MM.1S (cell line): Measurements from ENCODE around the gene AK8.

Experiments used
- EZH2 ChIP-seq: fragments of 300-600 bp; sonication (generic); optimal IDR thresholded peaks from 2 replicates; pipeline ENCODE3; 2017; ENCODE audit warnings: low read depth, mild to moderate bottlenecking, antibody characterized with exemption, low read length, mixed read lengths
- EZH2phosphoT487 ChIP-seq: fragments of 300-600 bp; sonication (generic); IDR thresholded peaks from 2 replicates; pipeline ENCODE4 v1.6.1; 2018; ENCODE audit warnings: antibody characterized with exemption, low read length
- TF ChIP-seq, protein P1 (sequence below): fragments of 300-600 bp; sonication (generic); IDR thresholded peaks from 2 replicates; pipeline ENCODE4 v1.5.1; 2016; ENCODE audit warnings: antibody characterized with exemption, low read length, mixed read lengths

DNA sequence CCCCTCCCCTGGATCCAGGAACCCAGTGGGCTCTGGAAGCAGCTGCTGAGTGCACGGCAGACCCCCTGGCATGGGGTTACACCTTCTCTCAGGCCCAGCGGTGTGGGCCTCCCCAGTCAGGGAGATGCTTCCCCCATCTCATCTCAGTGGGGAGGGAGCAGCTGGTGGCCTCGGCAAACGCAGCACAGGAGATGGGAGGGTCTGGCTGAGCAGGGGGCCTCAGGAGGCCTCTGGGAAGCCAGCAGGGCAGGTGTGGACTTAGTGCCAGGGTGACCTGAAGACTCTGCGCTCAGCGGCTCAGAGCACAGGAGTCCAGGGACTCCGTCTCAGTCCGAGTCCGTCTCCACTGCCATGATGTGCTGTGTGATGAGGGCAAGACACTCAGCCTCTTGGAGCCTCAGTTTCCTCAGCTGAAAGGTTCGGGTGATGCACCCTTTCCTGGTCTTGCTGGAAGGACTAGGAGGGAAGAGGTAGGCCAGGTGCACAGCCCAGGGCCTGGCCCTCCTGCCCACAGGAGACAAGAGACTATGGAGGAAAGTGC is 107.2 kb downstream of the AK8 start:
- TF ChIP-seq, protein P1, sequence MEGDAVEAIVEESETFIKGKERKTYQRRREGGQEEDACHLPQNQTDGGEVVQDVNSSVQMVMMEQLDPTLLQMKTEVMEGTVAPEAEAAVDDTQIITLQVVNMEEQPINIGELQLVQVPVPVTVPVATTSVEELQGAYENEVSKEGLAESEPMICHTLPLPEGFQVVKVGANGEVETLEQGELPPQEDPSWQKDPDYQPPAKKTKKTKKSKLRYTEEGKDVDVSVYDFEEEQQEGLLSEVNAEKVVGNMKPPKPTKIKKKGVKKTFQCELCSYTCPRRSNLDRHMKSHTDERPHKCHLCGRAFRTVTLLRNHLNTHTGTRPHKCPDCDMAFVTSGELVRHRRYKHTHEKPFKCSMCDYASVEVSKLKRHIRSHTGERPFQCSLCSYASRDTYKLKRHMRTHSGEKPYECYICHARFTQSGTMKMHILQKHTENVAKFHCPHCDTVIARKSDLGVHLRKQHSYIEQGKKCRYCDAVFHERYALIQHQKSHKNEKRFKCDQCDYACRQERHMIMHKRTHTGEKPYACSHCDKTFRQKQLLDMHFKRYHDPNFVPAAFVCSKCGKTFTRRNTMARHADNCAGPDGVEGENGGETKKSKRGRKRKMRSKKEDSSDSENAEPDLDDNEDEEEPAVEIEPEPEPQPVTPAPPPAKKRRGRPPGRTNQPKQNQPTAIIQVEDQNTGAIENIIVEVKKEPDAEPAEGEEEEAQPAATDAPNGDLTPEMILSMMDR = no peak
- TF ChIP-seq EZH2 (no peak), EZH2phosphoT487 (no peak)
